HK-2 (cell line): ENCODE measurements around the gene MAGOH.
"Not testable (repeated sequence)": the region's sequence is repeated elsewhere in the genome, so short reads cannot be mapped to it uniquely, and the experiment has no call there.

ENCODE experiments used
- DNase-seq: peaks from one replicate; pipeline ENCODE4 v3.0.0-alpha.2; 2018; ENCODE audit not compliant: unreplicated experiment

MAGOH gene

GRCh38 chr1:53220171-53220961, 18.0 kb downstream of the MAGOH start, which contains the start of gene CZIB:
TSS of gene CZIB (minus strand) at chr1:53220634. CDS start at chr1:53220575, 59 bp downstream.
- peak; percentile 93 for DNase-seq

- no peak for DNase-seq
These were observed 18.6 kb downstream of the MAGOH start for GRCh38 chr1:53219711-53220110.

- DNase-seq: no peak
These were observed 20.1 kb downstream of the MAGOH start for GRCh38 chr1:53218201-53218600.

GRCh38 chr1:53214376-53214940, 23.9 kb downstream of the MAGOH start:
- DNase-seq: no peak

GRCh38 chr1:53210954-53211353, 27.4 kb downstream of the MAGOH start:
- DNase-seq: no peak

GRCh38 chr1:53210352-53210751, 28.0 kb downstream of the MAGOH start:
- DNase-seq: no peak

- DNase-seq: no peak
These were observed 30.6 kb downstream of the MAGOH start for GRCh38 chr1:53207726-53208125.

- DNase-seq: no peak
These were observed 31.5 kb downstream of the MAGOH start for GRCh38 chr1:53206735-53207379.

GRCh38 chr1:53206083-53206685, 32.1 kb downstream of the MAGOH start:
- DNase-seq: not testable (repeated sequence)

GRCh38 chr1:53205496-53205895, 32.8 kb downstream of the MAGOH start:
- not testable (repeated sequence) for DNase-seq

- DNase-seq: no peak
These were observed 34.9 kb downstream of the MAGOH start for GRCh38 chr1:53203466-53203865.

GRCh38 chr1:53198241-53198651, 40.1 kb downstream of the MAGOH start:
- DNase-seq: no peak

GRCh38 chr1:53197291-53198200, 40.8 kb downstream of the MAGOH start:
- DNase-seq: no peak

- DNase-seq: peak; percentile 90
These were observed 41.6 kb downstream of the MAGOH start, which contains the start of gene CPT2 for GRCh38 chr1:53196485-53197290. TSS of gene CPT2 (plus strand) at chr1:53196824. CDS start at chr1:53196944, 120 bp downstream.

GRCh38 chr1:53196017-53196484, 42.3 kb downstream of the MAGOH start:
- DNase-seq: no peak

- DNase-seq: no peak
These were observed 42.9 kb downstream of the MAGOH start for GRCh38 chr1:53195246-53196016.

- no peak for DNase-seq
These were observed 48.1 kb downstream of the MAGOH start for GRCh38 chr1:53190210-53190611.

- DNase-seq: no peak
These were observed 49.3 kb downstream of the MAGOH start for GRCh38 chr1:53189061-53189460.

- DNase-seq: no peak
These were observed 50.2 kb downstream of the MAGOH start for GRCh38 chr1:53188099-53188498.
